ENCODE measurements around the gene REC8. TPM values are rescaled to one million over a fixed set of nuclear protein-coding genes. Genes with fewer than 3 reads are reported as not detected.

Gene REC8
- total RNA-seq, 1 experiment from 2014 or later: 9.8 TPM

GRCh38 chr14:24178399-24179178, 6.7 kb downstream of the REC8 start:
- H3K4me3 ChIP-seq (ENCODE audit: low read depth in 2 of 2, low read length in 2 of 2): no peak overlapping the region
- no peak for DNase-seq (ENCODE audit: low read depth, low spot score)
- no peaks in the 10 kb centered on the region for H3K9me3 ChIP-seq (ENCODE audit: control insufficient read depth, insufficient read depth, low read depth, low read length)
- no peaks in the 10 kb centered on the region; the same call in 1 of the 2 replicates for H3K4me1 ChIP-seq (ENCODE audit: control insufficient read depth, insufficient read depth, low read length)
- POLR2A ChIA-PET: no interaction called here
- no peaks in the 10 kb centered on the region for H3K36me3 ChIP-seq (ENCODE audit: control insufficient read depth, insufficient read depth, low read length)
- H3K27ac ChIP-seq (ENCODE audit: low read length): no peak overlapping the region
- CTCF ChIA-PET: no interaction called here
- no peak for ATAC-seq
- intact Hi-C loops (cut with micrococcal nuclease; ENCODE audit: unreplicated experiment): no loop called here
- H3K27me3 ChIP-seq (ENCODE audit: control insufficient read depth, insufficient read depth, low read length): no peaks in the 10 kb centered on the region
- in situ Hi-C loops (cut with HindIII; ENCODE audit: low pct_unique_long_range_greater_than_20kb, low sequenced_read_pairs): no loop called here
- TF ChIP-seq TCF7L2 (IDR thresholded peaks at IDR 0.05; ENCODE audit: low read depth, low read length) (no peak), SIN3A (IDR thresholded peaks at IDR 0.05; ENCODE audit: borderline replicate concordance, insufficient read depth, low read depth, low read length) (no peak), POLR2AphosphoS5 (IDR thresholded peaks at IDR 0.05; ENCODE audit: low read depth, low read length) (no peak)
- TF ChIP-seq, protein P1, sequence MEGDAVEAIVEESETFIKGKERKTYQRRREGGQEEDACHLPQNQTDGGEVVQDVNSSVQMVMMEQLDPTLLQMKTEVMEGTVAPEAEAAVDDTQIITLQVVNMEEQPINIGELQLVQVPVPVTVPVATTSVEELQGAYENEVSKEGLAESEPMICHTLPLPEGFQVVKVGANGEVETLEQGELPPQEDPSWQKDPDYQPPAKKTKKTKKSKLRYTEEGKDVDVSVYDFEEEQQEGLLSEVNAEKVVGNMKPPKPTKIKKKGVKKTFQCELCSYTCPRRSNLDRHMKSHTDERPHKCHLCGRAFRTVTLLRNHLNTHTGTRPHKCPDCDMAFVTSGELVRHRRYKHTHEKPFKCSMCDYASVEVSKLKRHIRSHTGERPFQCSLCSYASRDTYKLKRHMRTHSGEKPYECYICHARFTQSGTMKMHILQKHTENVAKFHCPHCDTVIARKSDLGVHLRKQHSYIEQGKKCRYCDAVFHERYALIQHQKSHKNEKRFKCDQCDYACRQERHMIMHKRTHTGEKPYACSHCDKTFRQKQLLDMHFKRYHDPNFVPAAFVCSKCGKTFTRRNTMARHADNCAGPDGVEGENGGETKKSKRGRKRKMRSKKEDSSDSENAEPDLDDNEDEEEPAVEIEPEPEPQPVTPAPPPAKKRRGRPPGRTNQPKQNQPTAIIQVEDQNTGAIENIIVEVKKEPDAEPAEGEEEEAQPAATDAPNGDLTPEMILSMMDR (IDR thresholded peaks at IDR 0.05): no peak
- TF ChIP-seq, protein P2, sequence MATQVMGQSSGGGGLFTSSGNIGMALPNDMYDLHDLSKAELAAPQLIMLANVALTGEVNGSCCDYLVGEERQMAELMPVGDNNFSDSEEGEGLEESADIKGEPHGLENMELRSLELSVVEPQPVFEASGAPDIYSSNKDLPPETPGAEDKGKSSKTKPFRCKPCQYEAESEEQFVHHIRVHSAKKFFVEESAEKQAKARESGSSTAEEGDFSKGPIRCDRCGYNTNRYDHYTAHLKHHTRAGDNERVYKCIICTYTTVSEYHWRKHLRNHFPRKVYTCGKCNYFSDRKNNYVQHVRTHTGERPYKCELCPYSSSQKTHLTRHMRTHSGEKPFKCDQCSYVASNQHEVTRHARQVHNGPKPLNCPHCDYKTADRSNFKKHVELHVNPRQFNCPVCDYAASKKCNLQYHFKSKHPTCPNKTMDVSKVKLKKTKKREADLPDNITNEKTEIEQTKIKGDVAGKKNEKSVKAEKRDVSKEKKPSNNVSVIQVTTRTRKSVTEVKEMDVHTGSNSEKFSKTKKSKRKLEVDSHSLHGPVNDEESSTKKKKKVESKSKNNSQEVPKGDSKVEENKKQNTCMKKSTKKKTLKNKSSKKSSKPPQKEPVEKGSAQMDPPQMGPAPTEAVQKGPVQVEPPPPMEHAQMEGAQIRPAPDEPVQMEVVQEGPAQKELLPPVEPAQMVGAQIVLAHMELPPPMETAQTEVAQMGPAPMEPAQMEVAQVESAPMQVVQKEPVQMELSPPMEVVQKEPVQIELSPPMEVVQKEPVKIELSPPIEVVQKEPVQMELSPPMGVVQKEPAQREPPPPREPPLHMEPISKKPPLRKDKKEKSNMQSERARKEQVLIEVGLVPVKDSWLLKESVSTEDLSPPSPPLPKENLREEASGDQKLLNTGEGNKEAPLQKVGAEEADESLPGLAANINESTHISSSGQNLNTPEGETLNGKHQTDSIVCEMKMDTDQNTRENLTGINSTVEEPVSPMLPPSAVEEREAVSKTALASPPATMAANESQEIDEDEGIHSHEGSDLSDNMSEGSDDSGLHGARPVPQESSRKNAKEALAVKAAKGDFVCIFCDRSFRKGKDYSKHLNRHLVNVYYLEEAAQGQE (IDR thresholded peaks at IDR 0.05; ENCODE audit: insufficient read depth in 1 of 2, low read depth in 2 of 2, low read length in 1 of 2): no peak
- no TSS peak for BruUV-seq (replicated peaks)

GRCh38 chr14:24179294-24179960, 7.5 kb downstream of the REC8 start:
- Histone ChIP-seq H3K27me3 (ENCODE audit: control insufficient read depth, insufficient read depth, low read length) (no peaks in the 10 kb centered on the region), H3K4me3 (ENCODE audit: low read depth in 2 of 2, low read length in 2 of 2) (no peak overlapping the region), H3K4me1 (ENCODE audit: control insufficient read depth, insufficient read depth, low read length) (no peaks in the 10 kb centered on the region; the same call in 1 of the 2 replicates), H3K36me3 (ENCODE audit: control insufficient read depth, insufficient read depth, low read length) (no peaks in the 10 kb centered on the region), H3K27ac (ENCODE audit: low read length) (no peak overlapping the region), H3K9me3 (ENCODE audit: control insufficient read depth, insufficient read depth, low read depth, low read length) (no peaks in the 10 kb centered on the region)
- in situ Hi-C loops (cut with HindIII; ENCODE audit: low pct_unique_long_range_greater_than_20kb, low sequenced_read_pairs): no loop called here
- ChIA-PET POLR2A (no interaction called here), CTCF (no interaction called here)
- no peak for DNase-seq (ENCODE audit: low read depth, low spot score)
- no TSS peak for BruUV-seq (replicated peaks)
- TF ChIP-seq, protein P2 (IDR thresholded peaks at IDR 0.05; ENCODE audit: insufficient read depth in 1 of 2, low read depth in 2 of 2, low read length in 1 of 2): no peak
- TF ChIP-seq TCF7L2 (IDR thresholded peaks at IDR 0.05; ENCODE audit: low read depth, low read length): no peak
- TF ChIP-seq POLR2AphosphoS5 (IDR thresholded peaks at IDR 0.05; ENCODE audit: low read depth, low read length): no peak
- TF ChIP-seq, protein P1 (IDR thresholded peaks at IDR 0.05): no peak
- TF ChIP-seq SIN3A (IDR thresholded peaks at IDR 0.05; ENCODE audit: borderline replicate concordance, insufficient read depth, low read depth, low read length): no peak
- ATAC-seq: no peak; the same call in 1 of the 2 replicates
- intact Hi-C loops (cut with micrococcal nuclease; ENCODE audit: unreplicated experiment): no loop called here
